ENCODE data around the gene SYT10. TPM values are rescaled to one million over a fixed set of nuclear protein-coding genes. Genes with fewer than 3 reads are reported as not detected.

SYT10 gene, protein sequence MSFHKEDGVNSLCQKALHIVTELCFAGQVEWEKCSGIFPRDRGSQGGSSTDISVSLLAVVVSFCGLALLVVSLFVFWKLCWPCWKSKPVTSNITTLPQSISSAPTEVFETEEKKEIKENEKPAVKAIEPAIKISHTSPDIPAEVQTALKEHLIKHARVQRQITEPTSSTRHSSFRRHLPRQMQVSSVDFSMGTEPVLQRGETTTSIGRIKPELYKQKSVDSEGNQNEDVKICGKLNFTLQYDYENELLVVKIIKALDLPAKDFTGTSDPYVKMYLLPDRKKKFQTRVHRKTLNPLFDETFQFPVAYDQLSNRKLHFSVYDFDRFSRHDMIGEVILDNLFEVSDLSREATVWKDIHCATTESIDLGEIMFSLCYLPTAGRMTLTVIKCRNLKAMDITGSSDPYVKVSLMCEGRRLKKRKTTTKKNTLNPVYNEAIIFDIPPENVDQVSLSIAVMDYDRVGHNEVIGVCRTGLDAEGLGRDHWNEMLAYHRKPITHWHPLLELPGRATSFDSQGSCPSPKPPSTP
- total RNA-seq: not detected in 2 replicates

DNA sequence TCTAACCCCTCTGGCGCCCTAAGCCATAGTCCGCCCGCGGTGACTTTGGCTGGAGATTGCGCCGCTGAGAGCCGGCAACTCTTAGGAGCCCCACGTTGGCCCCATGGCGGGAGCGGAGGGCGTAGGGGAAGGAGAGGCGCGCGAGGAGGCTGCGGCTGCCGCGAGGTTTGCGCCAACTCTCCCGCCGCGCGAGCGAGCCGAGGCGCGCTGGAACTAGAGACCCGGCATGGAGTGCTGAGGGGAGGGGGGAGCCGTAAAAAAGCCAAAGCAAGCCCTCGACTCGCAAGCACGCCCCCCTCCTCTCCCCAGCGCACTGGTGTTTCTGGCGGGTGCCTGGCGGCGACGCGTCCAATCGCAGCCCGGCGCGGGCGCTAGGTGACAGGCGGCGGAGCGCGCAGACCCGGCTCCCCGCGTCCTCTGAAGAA is at the start of gene SYT10:
SYT10 (minus strand) TSS at position 233 of the 425 bp plus-strand sequence. CDS start 297 bp downstream, outside the sequence.

